Measurements from ENCODE around the gene BMP2.

DNA sequence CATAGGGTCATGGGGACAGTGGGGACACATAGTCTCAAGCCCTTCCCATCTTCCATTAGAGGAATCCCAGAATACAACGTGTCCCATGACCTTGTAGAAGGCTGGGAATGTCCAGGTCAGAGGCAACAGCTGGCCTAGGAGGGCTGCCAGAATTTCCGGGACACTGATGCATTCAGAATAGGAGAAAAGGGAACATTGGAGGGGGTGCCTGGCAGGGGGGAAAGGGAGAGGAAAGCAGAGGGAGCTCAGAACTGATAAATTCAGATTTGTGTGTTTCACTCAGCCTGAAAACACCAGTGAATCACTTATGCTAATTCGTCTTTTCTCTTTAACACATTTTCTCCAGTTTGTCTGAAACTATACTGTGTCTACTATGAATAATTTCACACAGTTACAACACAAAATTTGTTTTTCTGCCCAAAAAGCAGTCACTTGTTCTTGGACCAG is 35.5 kb upstream of the BMP2 start:
- TF ChIP-seq, protein P1, sequence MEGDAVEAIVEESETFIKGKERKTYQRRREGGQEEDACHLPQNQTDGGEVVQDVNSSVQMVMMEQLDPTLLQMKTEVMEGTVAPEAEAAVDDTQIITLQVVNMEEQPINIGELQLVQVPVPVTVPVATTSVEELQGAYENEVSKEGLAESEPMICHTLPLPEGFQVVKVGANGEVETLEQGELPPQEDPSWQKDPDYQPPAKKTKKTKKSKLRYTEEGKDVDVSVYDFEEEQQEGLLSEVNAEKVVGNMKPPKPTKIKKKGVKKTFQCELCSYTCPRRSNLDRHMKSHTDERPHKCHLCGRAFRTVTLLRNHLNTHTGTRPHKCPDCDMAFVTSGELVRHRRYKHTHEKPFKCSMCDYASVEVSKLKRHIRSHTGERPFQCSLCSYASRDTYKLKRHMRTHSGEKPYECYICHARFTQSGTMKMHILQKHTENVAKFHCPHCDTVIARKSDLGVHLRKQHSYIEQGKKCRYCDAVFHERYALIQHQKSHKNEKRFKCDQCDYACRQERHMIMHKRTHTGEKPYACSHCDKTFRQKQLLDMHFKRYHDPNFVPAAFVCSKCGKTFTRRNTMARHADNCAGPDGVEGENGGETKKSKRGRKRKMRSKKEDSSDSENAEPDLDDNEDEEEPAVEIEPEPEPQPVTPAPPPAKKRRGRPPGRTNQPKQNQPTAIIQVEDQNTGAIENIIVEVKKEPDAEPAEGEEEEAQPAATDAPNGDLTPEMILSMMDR (IDR thresholded peaks at IDR 0.05; ENCODE audit: low read depth, low read length), result no peak
- no peak for TF ChIP-seq EZH2phosphoT487 (IDR thresholded peaks at IDR 0.05; ENCODE audit: low read depth)

Data from OCI-LY3 (cell line).